BJ (cell line): ENCODE data around the gene C19orf33. TPM values are rescaled to one million over a fixed set of nuclear protein-coding genes. Genes with fewer than 3 reads are reported as not detected.

Source experiments
- CTCF ChIA-PET: fragments of 350-600 bp; formaldehyde crosslinking; extraction: SDS; loops from one replicate; lab custom pipeline; 2021; ENCODE audit warnings: antibody characterized with exemption, inconsistent platforms; lab: Yijun Ruan, JAX
- POLR2A ChIA-PET: fragments of 300-600 bp; sonication (Branson Sonifier 250); formaldehyde crosslinking; extraction: SDS; loops from one replicate; lab custom pipeline; 2021; ENCODE audit warnings: antibody characterized with exemption; lab: Charles Lee
- DNase-seq: peaks from one replicate; pipeline ENCODE4 v3.0.0-alpha.2; 2011; ENCODE audit warnings: low read depth
- H3K27me3 ChIP-seq: 2 replicates; pipeline ENCODE4 v1.6.0; 2011; ENCODE audit warnings: low read length; ENCODE audit not compliant: control insufficient read depth, insufficient read depth
- H3K36me3 ChIP-seq: 2 replicates; pipeline ENCODE4 v1.5.1; 2011; ENCODE audit warnings: low read length; ENCODE audit not compliant: control insufficient read depth, insufficient read depth
- H3K4me3 ChIP-seq: 2 replicates; pipeline ENCODE4 v1.5.1; 2011; ENCODE audit warnings: low read depth, mild to moderate bottlenecking, control low read depth, low read length
- polyA plus RNA-seq: library from polyadenylated mRNA; depleted of rRNA; stranded (reverse); fragments of >200 nt; gene quantifications from 2 replicates; pipeline ENCODE4 v1.2.3, GENCODE V29; 2011
- TF ChIP-seq, protein P1 (sequence below): IDR thresholded peaks from 2 replicates; pipeline ENCODE4 v1.5.1; 2011; ENCODE audit warnings: low read depth, mild to moderate bottlenecking, control low read depth, inconsistent platforms, low read length, moderate library complexity; ENCODE audit not compliant: insufficient read depth

Gene C19orf33
- polyA plus RNA-seq, 1 experiment = 0.88 TPM

DNA sequence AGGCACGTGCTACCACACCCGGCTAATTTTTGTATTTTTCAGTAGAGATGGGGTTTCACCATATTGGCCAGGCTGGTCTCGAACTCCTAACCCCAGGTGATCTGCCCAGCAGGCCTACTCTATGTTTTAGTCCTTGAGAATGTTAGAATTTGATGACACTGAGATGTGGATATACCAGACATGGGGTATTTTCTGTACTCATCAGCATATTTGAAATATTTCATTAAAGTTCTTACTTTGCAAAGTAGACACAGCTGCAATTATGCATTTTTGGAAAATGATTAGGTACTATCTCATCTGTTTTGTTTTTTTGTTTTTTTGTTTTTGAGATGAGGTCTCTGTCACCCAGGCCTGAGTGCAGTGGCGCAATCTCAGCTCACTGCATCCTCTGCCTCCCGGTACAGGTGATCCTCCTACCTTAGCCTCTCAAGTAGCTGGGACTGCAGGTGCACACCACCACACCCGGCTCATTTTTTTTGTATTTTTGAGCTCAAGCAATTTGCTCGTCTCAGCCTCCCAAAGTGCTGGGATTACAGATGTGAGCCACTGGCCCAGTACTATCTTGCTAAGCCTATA lies 27.0 kb upstream of the C19orf33 start:
- TF ChIP-seq, protein P1, sequence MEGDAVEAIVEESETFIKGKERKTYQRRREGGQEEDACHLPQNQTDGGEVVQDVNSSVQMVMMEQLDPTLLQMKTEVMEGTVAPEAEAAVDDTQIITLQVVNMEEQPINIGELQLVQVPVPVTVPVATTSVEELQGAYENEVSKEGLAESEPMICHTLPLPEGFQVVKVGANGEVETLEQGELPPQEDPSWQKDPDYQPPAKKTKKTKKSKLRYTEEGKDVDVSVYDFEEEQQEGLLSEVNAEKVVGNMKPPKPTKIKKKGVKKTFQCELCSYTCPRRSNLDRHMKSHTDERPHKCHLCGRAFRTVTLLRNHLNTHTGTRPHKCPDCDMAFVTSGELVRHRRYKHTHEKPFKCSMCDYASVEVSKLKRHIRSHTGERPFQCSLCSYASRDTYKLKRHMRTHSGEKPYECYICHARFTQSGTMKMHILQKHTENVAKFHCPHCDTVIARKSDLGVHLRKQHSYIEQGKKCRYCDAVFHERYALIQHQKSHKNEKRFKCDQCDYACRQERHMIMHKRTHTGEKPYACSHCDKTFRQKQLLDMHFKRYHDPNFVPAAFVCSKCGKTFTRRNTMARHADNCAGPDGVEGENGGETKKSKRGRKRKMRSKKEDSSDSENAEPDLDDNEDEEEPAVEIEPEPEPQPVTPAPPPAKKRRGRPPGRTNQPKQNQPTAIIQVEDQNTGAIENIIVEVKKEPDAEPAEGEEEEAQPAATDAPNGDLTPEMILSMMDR = no peak
- CTCF ChIA-PET = interaction anchor here (0.9 kb wide), 1 partner anchor 9 kb away, joined by 3 read pairs; no protein-coding TSS in a partner anchor
- Histone ChIP-seq H3K36me3 (no peaks in the 10 kb centered on the region), H3K4me3 (no peak overlapping the region), H3K27me3 (no peaks in the 10 kb centered on the region)
- POLR2A ChIA-PET = no interaction called here
- no peak for DNase-seq

DNA sequence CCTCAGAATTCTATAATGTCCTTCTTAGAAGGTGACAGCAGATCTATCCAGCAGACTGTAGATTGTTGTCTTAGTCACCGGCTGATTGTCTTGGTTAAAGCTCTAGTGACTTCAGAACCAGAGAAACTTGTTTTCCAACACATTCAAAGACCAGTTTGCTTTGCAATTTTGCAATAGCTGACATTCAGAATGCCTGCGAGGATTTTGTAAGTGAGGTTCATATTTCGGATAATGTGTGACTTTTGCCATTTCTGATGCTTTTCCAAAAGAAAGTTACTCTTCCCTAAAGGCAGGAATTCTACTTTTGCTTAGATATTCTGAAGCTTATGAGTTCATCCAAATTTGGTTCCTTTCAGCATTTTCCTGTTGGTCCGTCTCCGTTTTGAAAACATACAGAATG lies 26.5 kb upstream of the C19orf33 start:
- POLR2A ChIA-PET = no interaction called here
- no peak for DNase-seq
- TF ChIP-seq, protein P1 = no peak
- Histone ChIP-seq H3K36me3 (no peaks in the 10 kb centered on the region), H3K27me3 (no peaks in the 10 kb centered on the region), H3K4me3 (no peak overlapping the region)
- CTCF ChIA-PET = interaction anchor here (0.9 kb wide), 1 partner anchor 9 kb away, joined by 3 read pairs; no protein-coding TSS in a partner anchor

DNA sequence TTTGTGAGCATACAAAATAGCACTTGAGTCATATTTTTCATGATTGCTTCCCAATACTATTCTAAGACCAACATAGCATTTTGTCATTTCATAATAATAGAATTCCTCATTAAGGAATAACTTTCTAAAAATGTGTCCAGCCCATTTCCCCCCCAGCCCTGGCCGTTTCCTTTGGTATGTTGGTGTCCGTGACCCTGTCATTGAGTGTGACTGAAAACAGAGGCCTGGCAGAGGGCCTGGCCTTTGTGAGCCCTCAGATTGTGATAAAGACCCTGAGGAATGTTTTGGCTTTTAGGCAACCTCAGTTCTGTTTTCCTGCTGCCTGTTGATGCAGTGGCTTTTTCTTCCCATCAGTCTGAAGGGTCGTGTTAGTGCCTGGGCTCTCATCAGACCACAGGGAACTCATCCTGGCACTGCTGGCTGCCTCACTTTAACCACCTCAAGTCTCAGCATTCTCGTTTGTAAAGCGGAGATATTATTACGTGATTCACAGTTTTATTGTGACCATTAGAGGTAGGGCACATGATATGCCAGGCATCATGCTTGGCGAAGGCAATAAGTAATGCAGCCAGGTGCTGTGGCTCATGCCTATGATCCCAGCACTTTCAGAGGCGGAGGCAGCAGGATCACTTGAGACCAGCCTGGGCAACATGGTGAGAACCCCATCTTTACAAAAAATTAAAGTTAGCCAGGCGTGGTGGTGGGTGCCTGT lies 25.9 kb upstream of the C19orf33 start:
- TF ChIP-seq, protein P1 = no peak
- peak; percentile 63 for DNase-seq
- H3K36me3 ChIP-seq = no peaks in the 10 kb centered on the region
- ChIA-PET CTCF (interaction anchor here (0.9 kb wide), 1 partner anchor 10 kb away, joined by 3 read pairs; no protein-coding TSS in a partner anchor), POLR2A (no interaction called here)
- no peak overlapping the region for H3K4me3 ChIP-seq
- no peaks in the 10 kb centered on the region for H3K27me3 ChIP-seq

DNA sequence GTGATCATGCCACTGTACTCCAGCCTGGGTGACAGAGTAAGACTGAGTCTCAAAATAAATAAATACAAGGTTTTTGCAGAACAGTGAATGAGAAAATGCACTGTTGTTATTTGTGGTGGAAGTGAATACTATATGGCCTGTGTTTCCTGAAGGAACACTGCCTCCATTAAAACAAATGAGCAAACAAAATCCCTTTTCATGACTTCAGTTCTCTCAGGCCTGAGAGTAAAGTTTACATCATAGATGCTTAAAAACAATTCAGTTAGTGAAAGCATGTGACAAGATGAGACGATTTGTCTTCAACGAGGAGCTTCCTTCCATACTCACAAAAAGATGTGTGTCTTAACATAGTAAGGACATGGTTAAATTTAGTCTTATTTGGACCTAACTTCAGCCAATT lies 25.3 kb upstream of the C19orf33 start:
- TF ChIP-seq, protein P1 = no peak
- Histone ChIP-seq H3K36me3 (no peaks in the 10 kb centered on the region), H3K4me3 (no peak overlapping the region), H3K27me3 (no peaks in the 10 kb centered on the region)
- no peak for DNase-seq
- CTCF ChIA-PET = interaction anchor here (0.8 kb wide), 1 partner anchor 29 kb away, joined by 3 read pairs; no protein-coding TSS in a partner anchor
- POLR2A ChIA-PET = no interaction called here

DNA sequence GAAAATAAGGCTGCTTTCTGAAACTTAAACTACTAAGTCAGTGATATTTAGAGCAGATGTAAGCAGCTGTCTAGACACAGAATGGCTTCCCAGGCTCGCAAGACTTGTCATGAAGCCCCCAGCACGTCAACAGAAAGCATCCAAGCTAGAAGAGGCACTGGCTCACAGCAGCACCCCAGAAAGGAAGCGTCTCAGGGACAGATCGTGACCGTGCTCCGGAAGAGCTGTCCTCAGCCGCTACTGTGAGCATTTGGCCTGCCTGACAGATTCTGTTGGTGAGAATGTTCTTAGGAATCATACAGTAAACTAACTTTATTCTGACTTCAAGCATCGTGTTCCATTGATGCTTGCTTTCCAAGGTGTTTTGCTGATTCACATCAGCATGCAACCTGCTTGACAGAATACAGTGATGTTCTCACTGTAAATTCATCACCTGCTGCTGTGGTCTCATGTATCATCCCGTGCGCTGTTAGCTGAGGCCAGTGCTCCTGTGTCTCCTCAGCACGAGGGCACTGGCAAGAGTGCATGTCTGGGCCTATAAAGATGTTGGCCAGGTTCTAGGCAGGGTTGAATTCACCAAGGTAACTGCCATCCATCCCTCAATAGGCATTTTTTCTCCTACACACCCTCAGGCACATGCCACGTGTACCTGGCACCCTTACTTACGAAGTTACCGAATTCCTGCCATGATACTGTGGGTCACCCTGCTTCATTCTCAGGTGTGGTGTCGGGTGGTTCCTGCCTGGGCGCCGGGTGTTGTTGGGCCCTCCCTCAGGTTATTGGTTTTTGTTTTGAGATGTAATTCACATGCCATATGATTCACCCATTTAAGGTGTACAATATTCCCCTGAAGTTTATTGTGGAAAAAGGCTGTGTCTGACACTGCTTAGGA lies 23.8 kb upstream of the C19orf33 start:
- Histone ChIP-seq H3K27me3 (no peaks in the 10 kb centered on the region), H3K4me3 (no peak overlapping the region), H3K36me3 (no peaks in the 10 kb centered on the region)
- ChIA-PET POLR2A (no interaction called here), CTCF (interaction anchor here (0.7 to 1.7 kb wide), 2 partner anchors 16 to 56 kb away, joined by 3 to 4 read pairs; no protein-coding TSS in a partner anchor)
- no peak for DNase-seq
- TF ChIP-seq, protein P1 = no peak
